Retina (tissue), 1 donor: Measurements from ENCODE around the gene TEAD1.
A peak's percentile ranks its signal among the peaks of the same experiment; 100 is the strongest.

Source experiments
- DNase-seq: peaks from one replicate; pipeline ENCODE4 v3.0.0-alpha.2; 2016

TEAD1 gene

DNA sequence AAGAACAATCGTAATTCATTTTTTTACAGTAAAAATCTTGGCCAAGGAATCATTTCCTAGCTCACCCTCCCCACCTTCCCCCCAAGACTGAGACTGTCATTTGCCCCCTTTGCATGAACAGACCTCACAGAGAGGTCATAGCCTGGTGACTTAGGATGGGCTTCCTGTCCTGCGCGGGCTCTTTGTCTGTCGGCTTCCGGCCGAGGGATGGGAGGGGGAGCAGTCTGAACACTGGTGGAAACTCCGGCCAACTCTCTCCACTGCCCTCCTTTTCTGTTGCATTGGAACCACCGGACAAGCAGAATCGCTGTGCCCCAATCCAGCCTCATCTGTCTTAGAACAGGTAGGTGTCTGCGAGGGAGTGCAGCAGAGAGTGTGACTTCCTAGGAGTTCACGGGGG, 41.7 kb downstream of the TEAD1 start:
- no peak for DNase-seq

DNA sequence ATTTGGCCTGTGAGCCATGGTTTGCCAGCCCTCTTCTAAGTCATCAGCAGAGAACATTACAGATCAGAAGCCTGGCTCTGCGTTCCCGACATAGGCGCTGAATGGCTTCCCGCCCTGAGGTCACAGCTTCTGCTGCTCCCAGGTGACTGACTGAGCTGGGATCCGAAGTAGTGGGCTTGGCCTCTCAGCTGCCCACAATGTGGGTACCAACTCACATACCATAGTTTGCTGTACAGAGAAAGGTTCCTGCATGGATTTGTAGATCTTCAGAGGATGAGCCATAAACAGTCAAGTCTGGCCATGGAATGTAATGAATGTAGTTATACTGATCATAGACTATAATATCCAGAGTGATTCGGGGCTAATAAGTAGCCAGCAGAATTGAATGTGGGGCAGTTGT, 42.6 kb downstream of the TEAD1 start:
- no peak for DNase-seq

DNA sequence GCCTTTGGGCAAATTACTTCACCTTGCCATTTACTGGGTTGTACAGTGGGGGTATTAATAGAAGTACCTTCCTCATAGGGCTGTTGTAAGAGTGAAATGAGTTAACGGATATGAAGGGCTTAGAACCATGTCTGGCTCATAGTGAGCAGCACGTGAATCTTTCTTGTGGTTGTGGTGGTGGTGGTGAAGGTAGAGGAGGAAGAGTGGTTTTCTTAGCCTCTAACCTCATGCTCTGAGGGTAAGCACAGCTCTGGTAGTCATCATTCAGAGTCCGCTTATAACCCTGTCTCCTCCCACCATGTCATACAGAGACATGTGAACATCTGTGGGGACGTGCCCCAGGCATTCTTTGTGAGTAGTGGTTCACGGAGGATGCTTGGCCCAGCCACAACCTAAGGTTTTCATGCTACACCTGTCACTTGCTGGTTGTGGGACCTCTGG, 43.6 kb downstream of the TEAD1 start:
- DNase-seq, result no peak

DNA sequence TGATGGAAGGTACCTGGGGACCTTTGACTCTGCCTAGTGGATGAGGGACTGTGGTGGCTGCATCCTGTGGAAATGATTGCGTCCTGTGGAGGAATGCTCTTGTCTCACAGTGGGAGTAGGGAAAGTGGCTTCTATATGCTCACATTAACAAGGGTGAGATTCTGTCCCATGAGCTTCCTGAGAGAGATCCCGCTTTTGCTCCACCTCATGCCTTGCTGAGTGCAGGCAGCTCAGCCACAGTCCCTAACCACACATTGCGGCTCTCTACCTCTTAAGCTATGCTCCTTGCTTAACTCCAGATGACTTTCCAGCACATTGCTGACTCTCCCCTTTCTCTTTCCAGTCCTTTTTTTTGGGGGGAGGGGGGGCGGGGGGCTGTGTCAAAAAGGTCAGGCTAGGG, 45.0 kb downstream of the TEAD1 start:
- peak; percentile 44 for DNase-seq

DNA sequence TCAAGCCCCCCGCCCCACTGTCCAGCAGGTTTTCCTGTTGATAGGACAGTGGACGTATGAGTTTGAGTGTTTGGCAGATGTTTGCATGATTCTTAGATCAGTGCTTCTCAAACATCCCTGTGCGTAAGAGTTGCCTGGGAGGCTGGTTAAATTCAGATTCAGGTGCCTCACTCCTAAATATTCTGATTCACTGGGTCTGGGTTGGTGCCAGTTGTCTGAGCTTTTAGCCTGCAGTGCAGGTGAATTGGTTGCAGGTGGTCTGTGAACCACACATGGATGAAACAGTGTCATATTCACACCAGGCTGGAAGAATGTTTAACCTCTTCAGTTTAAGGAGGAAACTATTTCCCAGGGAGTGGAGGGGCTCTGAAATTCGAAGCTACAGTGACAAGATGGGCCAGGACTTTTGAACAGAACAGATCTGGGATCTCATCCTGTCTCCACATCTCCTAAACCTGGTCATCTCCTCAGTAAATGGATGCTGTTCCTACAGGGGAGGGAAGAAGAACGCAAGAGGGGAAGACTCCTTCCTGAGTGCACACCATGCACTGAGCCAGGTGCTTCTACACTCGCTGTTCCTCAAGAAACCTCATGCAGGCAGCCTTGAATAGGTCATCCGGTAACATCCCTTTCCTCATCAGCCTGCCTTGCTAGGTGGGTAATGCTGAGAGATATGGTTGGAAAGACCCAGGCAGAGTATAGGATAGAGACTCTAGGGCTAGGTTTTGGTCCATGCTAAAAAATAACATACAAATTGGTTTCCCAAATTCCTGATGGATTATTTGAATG, 47.8 kb downstream of the TEAD1 start:
- no peak for DNase-seq

DNA sequence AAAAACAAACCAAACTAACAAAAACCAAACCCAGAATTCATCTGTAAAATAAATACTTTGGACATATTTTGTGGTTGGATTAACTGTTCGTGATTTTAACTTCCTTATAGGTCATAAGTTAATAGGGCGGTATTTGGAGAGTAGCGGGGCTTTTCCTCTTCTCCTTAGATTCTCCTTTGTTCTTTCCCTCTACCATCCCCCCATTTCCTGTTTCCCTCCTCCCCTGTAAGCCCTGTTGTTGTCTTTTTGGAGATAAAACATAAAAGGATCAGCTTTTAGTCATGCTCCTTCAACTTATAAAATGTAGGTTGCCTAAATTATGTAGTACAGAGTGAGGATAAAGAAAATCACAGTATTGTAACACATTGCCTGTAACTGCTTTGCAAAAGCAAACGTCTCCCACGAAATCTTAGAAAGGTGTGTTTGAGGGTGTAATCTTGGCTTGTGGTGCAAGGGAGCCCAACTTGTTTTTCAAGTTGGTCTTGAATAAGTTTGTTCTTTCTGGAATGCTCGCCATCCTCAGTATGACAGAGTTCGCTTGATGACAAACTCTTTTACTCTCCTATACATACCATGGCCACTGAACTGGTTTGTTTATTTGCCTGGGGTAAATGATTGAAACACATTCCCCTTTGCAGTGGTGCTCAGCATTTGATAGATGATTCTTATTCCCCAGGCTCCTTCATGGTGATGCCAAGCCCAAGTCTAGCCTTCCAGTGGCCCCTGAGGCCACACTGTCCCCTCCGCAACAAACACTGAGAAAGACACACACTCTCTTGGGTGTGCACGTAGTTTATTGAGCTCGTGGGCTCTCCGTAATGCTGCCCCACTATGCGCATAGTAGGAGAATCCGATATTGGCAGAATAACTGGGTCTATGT, 49.4 kb downstream of the TEAD1 start:
- DNase-seq, result no peak

DNA sequence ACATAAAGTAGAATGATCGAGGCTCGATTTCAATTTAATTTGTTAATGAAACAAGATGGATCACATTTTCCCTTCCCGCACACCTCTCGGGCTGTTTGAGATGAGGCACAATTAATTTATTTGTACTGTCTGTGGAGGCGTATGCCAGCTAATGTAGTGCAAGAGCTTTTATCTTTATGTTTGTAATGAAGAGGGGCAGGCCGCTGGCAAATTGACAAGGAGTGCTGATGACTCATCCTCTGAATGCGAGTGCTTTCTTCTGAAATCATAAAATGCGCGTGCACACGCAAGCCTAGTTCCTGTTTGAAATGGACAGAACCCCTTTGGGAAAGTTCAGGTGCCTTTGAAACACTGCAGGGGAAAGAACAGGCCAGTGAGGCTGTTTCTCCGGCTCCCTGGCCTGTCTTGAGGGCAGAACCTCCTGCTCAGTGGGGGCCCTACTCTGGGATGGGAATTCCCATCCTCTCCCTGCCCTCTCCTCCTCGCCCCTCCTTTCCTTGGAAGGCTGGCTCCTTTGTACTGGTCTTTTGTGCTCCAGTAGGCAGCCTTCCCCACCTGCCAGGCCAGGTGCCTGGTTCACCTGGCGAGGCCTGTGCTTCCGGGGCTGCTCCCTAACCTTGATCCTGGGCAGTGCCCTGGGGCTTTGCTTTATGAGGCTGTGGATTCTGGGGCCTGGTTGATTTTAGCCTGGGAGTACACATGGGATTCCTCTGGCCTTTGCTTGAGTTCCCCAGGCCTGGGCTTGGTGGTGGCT, 50.3 kb downstream of the TEAD1 start:
- DNase-seq, result no peak

DNA sequence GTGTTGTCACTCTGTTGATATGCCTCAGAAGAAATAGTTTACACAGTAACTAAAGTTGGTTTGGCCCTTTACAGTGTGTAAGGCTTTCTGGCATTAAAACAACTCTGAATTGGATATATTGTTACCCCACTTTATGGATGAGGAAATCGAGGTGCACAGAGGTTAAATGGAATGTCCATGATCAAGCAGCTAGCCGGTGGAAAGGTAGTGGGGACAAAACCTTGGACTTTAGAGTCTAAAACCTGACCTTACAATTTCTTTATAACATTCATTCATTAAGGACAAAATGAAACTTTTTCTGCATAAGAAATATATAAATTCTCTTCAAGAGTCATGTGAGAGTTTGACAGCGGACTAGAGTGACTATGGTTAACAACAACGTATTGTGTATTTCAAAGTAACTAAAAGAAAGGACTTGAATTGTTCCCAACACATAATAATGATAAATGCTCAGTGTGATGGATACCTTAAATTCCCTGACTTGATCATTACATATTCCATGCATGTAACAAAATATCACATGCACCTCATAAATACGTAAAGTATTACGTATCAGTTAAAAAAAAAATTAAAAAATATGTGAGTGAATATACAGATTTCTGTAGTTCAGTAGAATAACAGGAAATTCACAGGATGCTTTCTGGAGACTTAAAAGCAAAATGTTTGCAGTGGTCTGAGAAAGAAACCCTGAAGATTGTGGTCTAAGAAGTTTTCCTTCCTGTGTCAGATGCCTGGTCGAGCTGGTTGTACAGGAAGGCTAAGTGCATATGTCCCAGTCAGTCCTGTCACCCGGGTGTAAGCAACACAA, 51.0 kb downstream of the TEAD1 start:
- no peak for DNase-seq

DNA sequence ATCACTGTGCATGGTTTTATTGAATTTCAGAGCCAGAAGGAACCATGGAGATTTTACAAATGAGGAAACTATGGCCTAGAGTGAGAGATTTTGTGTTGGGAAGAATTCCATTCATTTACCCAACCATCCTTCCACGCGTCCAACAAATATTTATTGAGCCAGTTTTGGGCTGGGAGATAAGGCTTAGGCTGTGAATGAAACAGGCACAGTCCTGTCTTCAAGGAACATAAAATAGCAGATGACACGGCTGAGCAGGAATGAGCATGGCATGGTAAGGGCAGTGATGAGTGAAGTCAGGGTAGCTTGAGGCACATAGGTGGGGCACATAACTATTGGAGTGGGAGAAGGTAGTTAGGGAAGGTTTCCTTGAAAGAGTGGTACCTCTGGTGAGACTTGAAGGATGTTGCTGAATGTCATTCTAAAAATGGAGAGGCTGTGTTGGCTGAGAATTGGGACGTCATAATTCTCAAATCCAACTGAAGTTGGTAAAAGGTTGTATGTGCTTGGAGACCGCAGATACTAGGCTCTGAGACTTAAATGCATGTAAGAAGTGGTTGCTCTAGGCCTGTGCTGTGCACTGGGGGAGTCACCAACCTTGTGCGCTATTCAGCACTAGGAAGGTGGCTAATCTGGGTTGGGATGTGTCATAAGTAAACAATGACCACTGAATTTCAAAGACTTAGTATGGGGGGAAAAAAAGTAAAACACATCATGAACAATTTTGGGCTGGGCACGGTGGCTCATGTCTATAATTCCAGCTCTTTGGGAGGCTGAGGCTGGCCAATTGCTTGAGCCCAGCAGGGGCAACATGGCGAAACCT, 51.9 kb downstream of the TEAD1 start:
- no peak for DNase-seq

DNA sequence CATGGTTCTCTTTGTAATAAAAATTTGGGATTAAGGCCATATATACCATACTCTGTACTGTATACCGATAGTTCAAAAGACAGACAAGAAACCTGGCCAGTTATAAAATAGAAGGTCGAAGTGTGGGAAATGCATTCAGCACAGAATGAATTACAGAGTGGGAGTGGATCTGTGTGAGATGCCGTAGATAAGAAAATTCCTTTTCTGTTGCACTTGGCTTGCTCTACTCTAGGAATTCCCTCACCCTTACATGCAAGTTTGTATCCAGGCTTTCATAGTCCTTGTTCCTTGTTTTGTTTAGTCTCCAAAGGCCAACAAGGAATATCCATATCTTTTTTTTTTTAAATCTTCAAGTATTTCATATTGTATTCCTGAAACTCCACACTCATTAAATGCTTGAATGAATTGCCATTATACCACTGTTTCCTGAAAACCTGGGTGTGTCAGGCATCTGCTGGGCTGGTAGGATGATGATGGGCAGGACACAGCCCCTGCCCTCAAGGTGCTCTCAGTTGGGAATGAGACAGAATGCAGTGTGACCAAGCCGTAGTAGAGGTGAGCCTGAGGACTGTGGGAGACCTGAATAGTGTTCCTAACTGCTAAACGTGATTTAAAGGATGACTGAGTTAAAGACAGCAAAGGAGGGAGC, 53.5 kb downstream of the TEAD1 start:
- no peak for DNase-seq

DNA sequence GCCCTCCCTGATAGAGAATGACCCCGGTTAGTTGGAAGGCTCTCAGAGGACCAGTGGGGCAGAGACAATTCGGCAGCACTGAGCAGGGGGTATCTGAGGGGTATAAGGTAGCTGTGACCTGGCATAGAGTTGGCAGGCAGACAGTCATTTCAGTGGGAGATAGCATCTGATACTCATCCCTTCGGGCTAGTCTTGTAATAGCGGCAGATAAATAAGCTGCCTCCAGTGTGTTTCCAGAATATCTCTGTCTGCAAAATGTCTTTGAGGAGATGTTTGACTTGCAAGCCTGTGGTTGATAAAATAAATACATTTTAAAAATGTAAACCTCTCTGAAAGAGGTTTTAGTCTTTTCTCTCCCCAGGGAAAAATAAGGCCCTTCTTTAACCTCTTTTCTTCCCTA, 54.2 kb downstream of the TEAD1 start:
- no peak for DNase-seq

DNA sequence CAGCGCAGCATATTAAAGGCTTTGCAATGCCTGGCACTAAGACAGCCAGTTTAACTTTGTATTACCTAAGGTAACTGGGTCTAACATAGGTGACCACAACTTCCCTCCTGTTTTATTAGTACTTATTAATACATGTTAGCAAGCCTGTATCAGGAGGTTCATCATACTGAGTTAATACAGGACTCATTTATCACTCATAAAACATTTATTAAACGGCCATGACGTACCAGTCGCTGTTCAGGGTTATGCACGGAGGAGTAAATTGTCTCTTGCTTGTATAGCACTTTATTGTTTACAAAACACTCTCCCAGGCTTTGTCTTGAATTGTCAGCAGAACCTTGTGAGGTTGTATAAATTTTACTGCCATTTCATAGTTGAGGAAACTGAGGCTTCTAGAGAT, 55.7 kb downstream of the TEAD1 start:
- DNase-seq, result no peak

DNA sequence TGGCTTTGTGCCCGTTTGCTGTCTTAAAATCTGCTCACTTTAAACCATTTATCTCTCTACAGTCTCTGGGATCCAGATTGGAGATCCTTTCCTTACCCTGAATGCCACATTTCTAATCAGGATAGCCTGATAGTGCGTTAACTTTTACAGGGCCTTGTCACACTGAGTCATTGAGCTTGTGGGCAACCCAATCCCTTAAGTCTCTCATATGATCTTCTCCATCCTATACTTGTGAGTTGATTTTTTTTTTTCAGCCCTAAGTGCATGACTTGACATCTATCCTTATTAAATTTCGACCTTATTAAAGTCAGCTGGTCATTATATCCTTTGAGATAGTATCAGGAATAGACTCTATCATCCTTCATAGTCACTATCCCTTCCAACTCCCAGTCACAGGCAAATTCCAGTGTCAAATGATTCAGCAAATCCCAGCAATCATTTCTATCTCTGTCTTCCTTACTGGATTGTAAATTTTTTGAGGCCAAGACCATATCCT, 57.7 kb downstream of the TEAD1 start:
- no peak for DNase-seq

DNA sequence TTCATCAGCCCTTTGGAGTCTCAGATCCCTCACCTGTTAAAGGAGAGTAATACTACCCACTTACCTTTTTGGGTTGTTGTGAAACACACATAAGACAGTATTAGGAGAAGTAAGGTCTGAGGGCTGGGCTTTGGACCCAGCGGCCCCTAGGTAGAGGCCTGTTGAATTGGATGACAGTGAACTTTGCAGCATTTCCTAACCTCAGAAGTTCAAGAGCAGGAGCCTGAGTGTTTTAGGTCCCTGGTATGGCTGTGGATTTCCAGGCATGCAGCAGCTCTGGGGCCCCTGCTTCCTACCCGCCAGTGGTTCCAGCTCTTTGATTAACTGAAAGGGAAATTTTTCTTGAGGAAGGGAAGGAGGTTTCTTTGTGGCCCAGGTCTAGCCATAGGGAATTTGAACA, 58.9 kb downstream of the TEAD1 start:
- DNase-seq, result no peak

DNA sequence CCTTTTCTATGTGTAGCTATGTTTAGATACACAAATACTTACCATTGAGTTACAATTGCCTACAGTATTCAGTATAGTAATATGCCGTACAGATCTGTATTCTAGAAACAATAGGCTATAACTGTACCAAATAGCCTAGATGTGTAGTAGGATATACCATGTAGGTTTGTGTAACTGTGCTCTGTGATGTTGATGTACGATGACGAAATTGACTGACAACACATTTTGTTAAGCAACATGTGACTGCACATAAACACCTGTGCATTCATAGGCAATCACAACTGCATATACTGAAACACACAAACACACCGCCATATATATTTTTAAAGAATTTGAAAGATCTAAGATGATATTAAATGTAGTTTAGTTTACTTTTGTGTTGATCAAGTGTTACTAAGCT, 60.4 kb downstream of the TEAD1 start:
- DNase-seq, result no peak

DNA sequence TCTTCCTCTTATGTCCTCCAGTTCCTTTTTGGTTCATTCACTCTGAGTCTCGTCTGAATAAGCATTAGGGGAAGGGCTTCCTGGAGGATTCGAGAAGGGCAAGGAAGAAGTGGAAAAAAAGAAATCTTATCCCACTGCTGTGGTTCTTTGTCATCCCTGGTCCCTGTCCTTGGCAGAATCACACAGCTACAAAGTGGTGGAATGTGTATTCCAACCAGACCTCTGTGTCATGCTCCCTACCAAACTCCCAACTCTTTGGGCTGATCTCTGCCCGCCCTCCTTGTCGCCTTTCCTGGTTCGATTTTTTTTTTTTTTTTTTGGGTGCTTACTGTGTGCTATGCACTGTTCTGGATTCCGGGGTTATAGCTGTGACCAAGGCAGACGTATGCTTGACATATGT, 61.0 kb downstream of the TEAD1 start:
- DNase-seq, result no peak

DNA sequence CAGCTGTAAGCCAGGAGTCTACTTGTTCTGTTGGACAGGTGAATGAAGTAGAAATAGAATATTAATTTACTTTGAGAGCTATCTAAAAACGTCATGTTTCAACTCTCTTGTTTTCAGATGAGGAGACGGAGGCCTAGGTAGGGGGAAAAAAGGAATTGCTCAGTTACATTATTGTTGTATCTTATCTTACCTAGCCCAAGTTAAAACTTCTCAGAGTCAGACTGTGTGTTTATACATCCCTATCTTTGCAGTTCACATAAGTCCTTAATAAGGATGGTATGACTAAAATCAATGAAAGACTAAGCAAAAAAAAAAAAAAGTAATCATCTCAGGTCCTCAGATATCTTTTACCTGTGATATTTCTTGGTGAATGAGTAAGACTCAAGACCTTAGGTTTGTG, 62.8 kb downstream of the TEAD1 start:
- DNase-seq, result no peak

DNA sequence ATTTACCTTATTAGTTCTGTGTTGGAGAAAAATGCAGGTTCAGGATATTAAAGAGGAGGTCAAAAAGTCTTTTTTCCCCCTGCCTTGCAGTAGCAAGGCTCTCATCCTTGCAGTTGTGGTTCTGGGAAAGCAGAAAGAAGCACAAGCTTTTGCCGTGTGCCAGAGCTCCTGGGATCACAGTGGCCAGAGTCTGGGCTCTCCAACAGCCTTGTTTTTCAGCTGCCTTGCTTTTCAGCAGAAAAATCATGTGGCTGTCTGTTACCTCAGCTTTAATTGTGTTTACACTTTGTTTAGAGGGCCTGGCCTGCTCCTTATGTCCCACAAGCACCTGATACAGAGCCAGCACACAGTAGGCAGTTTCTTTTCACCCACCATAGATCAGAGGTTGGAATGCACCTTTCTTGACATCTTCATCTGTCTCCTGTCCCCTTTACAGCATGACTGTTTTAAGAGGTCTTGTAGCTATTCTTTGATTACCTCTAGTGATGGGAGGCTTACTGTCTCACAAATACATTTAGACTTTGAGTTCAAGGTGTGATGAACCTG, 67.5 kb downstream of the TEAD1 start:
- no peak for DNase-seq

DNA sequence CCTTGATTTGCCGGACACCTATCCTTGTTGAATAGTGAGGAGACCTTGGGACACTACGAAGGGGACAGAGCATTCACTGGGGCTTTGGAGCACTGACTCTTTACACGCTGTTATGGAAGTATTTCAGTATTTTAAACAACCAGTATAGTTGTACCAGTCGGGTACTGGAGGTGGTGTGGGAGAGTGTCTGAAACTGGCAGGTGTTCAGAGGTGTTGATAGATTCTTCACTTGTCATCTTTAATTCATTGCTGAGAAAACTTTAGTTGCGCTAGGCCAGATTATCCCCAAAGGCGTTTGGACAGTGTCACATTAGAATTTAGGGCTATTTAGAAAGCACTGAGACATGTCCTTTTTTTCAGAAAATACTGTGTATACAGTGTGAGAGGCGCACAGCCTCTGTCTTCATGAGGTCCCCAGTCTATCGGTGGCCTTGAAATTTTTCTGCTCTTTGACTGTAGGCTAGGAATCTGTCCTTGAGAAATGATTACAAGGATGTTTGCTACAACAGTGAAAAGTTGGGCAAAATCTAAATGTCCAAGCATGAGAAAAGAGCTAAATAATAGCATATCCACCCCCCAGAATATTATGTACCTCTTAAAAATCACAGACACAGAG, 69.7 kb downstream of the TEAD1 start:
- DNase-seq, result no peak

DNA sequence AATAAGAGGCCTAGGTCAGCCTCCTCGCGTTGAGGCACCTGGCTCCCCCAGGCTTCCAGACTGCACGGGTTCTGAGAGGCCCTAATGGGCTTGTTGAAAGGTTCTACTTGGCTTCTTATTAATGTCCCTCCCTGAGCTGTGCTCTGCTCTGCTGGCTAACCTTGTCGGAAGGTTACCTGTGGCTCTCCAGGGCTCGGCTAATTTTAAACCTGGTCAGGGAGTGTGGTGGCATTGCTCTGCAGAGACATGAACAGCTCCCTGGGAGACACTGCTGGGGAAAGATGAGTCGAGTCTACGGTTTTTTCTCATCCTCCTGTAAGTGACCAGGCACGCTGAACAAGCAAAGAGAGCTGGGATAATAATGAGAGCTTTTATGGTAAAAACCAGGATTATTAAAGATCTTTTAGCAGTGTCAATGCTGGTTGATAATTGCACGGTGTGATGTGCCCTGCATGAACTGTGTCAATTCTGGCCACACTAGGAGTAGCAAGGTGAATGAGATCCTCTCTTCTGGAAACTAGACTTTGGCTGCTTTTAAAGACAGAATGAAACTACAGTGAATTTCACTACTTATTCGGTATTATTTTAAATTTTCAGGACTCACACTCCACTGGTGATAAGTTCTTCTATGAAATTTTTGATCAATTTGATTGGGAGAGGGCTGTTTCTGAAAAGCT, 70.7 kb downstream of the TEAD1 start:
- DNase-seq, result peak; percentile 45
